ENCODE data around the gene FER.

DNA sequence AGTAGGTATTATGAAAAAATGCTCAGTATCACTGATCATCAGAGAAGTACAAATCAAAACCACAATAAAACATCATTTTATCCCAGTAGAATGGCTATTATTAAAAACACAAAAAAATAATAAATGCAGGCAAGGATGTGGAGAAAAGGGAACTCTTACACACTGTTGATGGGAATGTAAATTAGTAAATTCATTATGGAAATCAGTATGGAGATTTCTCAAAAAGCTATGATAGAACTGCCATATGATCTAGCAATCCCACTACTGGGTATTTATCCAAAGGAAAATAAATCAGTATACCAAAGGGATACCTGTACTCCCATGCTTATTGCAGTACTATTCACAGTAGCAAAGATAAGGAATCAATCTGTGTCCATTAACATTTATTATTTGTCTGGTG, 209.6 kb downstream of the FER start:
- no peak for TF ChIP-seq CTCF (IDR thresholded peaks at IDR 0.05)
- no peak for TF ChIP-seq POLR2A (IDR thresholded peaks at IDR 0.05)
